Muscle of leg (tissue), 16 donors: Measurements from ENCODE around the gene ARHGDIB. TPM values are rescaled to one million over a fixed set of nuclear protein-coding genes. Genes with fewer than 3 reads are reported as not detected.

Experiments used
- DNase-seq: peaks from one replicate; pipeline ENCODE4 v3.0.0; 2013
- H3K27ac ChIP-seq: one replicate; pipeline ENCODE4 v1.5.1; 2013; ENCODE audit warnings: mild to moderate bottlenecking, low read length, control low read depth
- H3K27me3 ChIP-seq: one replicate; pipeline ENCODE4 v1.6.1; 2013; ENCODE audit warnings: low read length; ENCODE audit not compliant: control insufficient read depth, insufficient read depth
- H3K36me3 ChIP-seq: one replicate; pipeline ENCODE4 v1.6.1; 2013; ENCODE audit warnings: low read length; ENCODE audit not compliant: control insufficient read depth, insufficient read depth
- H3K4me1 ChIP-seq: one replicate; pipeline ENCODE4 v1.6.1; 2013; ENCODE audit warnings: low read length; ENCODE audit not compliant: control insufficient read depth, insufficient read depth
- H3K4me3 ChIP-seq: one replicate; pipeline ENCODE4 v1.5.1; 2013; ENCODE audit warnings: low read length, control low read depth
- H3K9me3 ChIP-seq: replicated peaks from 2 replicates; pipeline ENCODE4 v1.6.1; 2013; ENCODE audit warnings: low read depth, low read length; ENCODE audit not compliant: control insufficient read depth
- WGBS: methylation state at CpG from one replicate; pipeline ENCODE4 v1.1.5; 2013; ENCODE audit warnings: missing lambda C conversion rate; ENCODE audit not compliant: insufficient coverage; 5-methylcytosine and 5-hydroxymethylcytosine counted together
- long read RNA-seq, 11 donors: transcript quantifications; one replicate each; lab custom pipeline, GENCODE V29; 2026
- polyA plus RNA-seq, 8 donors: library from polyadenylated mRNA; unstranded; fragments of 120-200 nt; gene quantifications; one replicate each; pipeline versions ENCODE4 v1.2.1 to v1.2.3, GENCODE V29; 2013; ENCODE audit warnings: inconsistent platforms in 1 of 8, low replicate concordance in 1 of 8; ENCODE audit not compliant: insufficient read length in 8 of 8, insufficient read depth in 1 of 8
- total RNA-seq: library from RNA; stranded (reverse); fragments of 120-200 nt; gene quantifications from one replicate; pipeline ENCODE4 v1.2.4, GENCODE V29; 2013

The ARHGDIB gene
- total RNA-seq (37.9 TPM), polyA plus RNA-seq (10 to 100 TPM; 37.8 to 47.6 (median 42.1) TPM)
- long read RNA-seq, donor 1, transcript ARHGDIB-201 (6 exons, 1,256 nt): major isoform, 5 of 6 reads
- long read RNA-seq, donor 1, partial matches to known transcripts: 0 of 6 reads
- long read RNA-seq, donor 1, other reads (novel, unspliced or antisense): 0 of 6 reads
- long read RNA-seq, donor 2, partial matches to known transcripts: 0 of 2 reads
- long read RNA-seq, donor 2, other reads (novel, unspliced or antisense): 0 of 2 reads
- long read RNA-seq, donor 3, transcript ARHGDIB-201 (6 exons, 1,256 nt): major isoform, 17 of 25 reads
- long read RNA-seq, donor 3, partial matches to known transcripts: 8 of 25 reads
- long read RNA-seq, donor 3, other reads (novel, unspliced or antisense): 0 of 25 reads
- long read RNA-seq, donor 4, transcript ARHGDIB-201 (6 exons, 1,256 nt): major isoform, 10 of 10 reads
- long read RNA-seq, donor 4, partial matches to known transcripts: 0 of 10 reads
- long read RNA-seq, donor 4, other reads (novel, unspliced or antisense): 0 of 10 reads
- long read RNA-seq, donor 5, transcript ARHGDIB-201 (6 exons, 1,256 nt): major isoform, 33 of 70 reads
- long read RNA-seq, donor 5, partial matches to known transcripts: 35 of 70 reads
- long read RNA-seq, donor 5, other reads (novel, unspliced or antisense): 0 of 70 reads
- long read RNA-seq, donor 6, transcript ARHGDIB-201 (6 exons, 1,256 nt): major isoform, 19 of 35 reads
- long read RNA-seq, donor 6, partial matches to known transcripts: 15 of 35 reads
- long read RNA-seq, donor 6, other reads (novel, unspliced or antisense): 0 of 35 reads
- long read RNA-seq, donor 7, transcript ARHGDIB-201 (6 exons, 1,256 nt): major isoform, 34 of 46 reads
- long read RNA-seq, donor 7, partial matches to known transcripts: 10 of 46 reads
- long read RNA-seq, donor 7, other reads (novel, unspliced or antisense): 0 of 46 reads
- long read RNA-seq, donor 8, transcript ARHGDIB-201 (6 exons, 1,256 nt): major isoform, 18 of 44 reads
- long read RNA-seq, donor 8, partial matches to known transcripts: 23 of 44 reads
- long read RNA-seq, donor 8, other reads (novel, unspliced or antisense): 0 of 44 reads
- long read RNA-seq, donor 9, transcript ARHGDIB-201 (6 exons, 1,256 nt): major isoform, 9 of 10 reads
- long read RNA-seq, donor 9, partial matches to known transcripts: 0 of 10 reads
- long read RNA-seq, donor 9, other reads (novel, unspliced or antisense): 0 of 10 reads
- long read RNA-seq, donor 10, transcript ARHGDIB-201 (6 exons, 1,256 nt): major isoform, 29 of 32 reads
- long read RNA-seq, donor 10, partial matches to known transcripts: 0 of 32 reads
- long read RNA-seq, donor 10, other reads (novel, unspliced or antisense): 0 of 32 reads
- long read RNA-seq, donor 11, transcript ARHGDIB-201 (6 exons, 1,256 nt): major isoform, 16 of 17 reads
- long read RNA-seq, donor 11, partial matches to known transcripts: 0 of 17 reads
- long read RNA-seq, donor 11, other reads (novel, unspliced or antisense): 0 of 17 reads

DNA sequence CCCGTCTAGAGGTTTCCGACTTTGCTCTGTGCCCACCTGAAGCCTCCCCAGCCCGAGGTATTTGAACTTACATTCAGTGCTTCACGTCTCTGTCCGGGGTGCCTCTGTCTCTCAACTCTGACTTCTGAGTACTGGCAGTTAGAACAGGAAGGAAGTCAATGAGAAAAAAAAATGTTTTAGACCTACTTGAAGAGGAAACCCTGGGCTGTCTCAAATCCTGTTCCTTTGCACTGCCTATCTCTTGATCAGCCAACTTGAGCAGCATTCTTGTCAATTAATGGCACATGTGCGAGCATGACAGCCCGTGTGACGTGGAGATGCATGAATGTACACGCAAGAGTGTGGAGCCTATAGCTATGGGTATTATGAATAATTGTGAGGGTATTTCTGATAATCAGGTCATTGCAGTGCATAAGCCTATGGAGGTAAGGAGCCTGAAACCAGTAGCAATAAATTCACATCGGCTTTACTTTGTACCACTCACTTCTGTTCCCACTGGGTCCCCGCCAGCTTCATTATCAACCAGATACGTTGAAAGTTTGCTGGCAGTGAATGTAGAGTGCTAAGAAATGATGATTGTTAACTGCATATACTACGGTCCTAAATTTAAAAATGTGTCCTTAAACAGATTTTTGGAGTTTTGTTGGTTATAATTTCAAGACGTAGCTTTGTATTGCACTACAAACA lies at the start of gene ARHGDIB:
Gene ARHGDIB, minus strand, starts transcription at position 136 of the 687 bp plus-strand sequence. CDS start 10,889 bp downstream, outside the sequence.
- H3K36me3 ChIP-seq: no peaks in the 10 kb centered on the region
- WGBS: 61% methylated on average over 9 of the region's 14 CpGs
- peak; percentile 56 for DNase-seq
- peak within 1 kb of the TSS; percentile 73 for H3K27ac ChIP-seq
- H3K4me3 ChIP-seq: peak within 1 kb of the TSS; percentile 46
- no peaks in the 10 kb centered on the region for H3K4me1 ChIP-seq
- H3K27me3 ChIP-seq: no peaks in the 10 kb centered on the region
- no peaks in the 10 kb centered on the region for H3K9me3 ChIP-seq

GRCh38 chr12:15011162-15011561 lies 49.8 kb upstream of the ARHGDIB start:
- no peak overlapping the region for H3K4me3 ChIP-seq
- DNase-seq: no peak
- H3K27me3 ChIP-seq: no peaks in the 10 kb centered on the region
- no peaks in the 10 kb centered on the region for H3K36me3 ChIP-seq
- H3K27ac ChIP-seq: no peak overlapping the region
- no peaks in the 10 kb centered on the region for H3K9me3 ChIP-seq
- no peaks in the 10 kb centered on the region for H3K4me1 ChIP-seq

- Histone ChIP-seq H3K9me3 (no peaks in the 10 kb centered on the region), H3K4me3 (no peak overlapping the region), H3K27me3 (no peaks in the 10 kb centered on the region), H3K36me3 (no peaks in the 10 kb centered on the region), H3K27ac (no peak overlapping the region), H3K4me1 (no peaks in the 10 kb centered on the region)
- DNase-seq: no peak
- WGBS: no CpG with 5 or more reads among the region's 3 CpGs
These were observed 46.1 kb upstream of the ARHGDIB start for GRCh38 chr12:15007551-15007950.

DNA sequence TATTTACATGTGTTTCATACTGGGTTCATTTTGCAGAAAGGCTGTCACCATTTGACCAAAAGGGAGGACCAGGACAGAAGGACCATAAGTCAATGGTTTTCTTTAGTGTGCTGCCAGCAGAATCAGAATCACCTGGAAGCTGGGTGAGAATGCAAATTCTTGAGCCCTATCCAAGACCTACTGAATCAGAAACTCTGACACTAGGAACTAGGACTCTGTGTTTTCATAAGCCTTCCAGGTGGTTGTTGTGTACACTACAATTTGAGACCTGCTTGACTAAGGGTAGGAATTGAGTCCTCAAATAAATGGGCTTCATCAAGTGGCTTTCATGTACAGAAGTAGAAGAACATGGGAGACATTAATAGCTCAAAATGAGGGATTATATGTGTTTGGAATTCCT lies 43.7 kb upstream of the ARHGDIB start:
- Histone ChIP-seq H3K4me1 (peaks cover 8% of the 10 kb centered on the region), H3K27ac (no peak overlapping the region), H3K36me3 (no peaks in the 10 kb centered on the region), H3K9me3 (no peaks in the 10 kb centered on the region), H3K4me3 (no peak overlapping the region), H3K27me3 (no peaks in the 10 kb centered on the region)
- no peak for DNase-seq

- WGBS: 40% methylated on average over 1 of the region's 2 CpGs
These were observed 43.0 kb upstream of the ARHGDIB start for GRCh38 chr12:15004421-15004820.

GRCh38 chr12:15001733-15002382 lies 40.5 kb upstream of the ARHGDIB start:
- Histone ChIP-seq H3K4me3 (no peak overlapping the region), H3K27ac (no peak overlapping the region), H3K9me3 (no peaks in the 10 kb centered on the region), H3K36me3 (no peaks in the 10 kb centered on the region), H3K27me3 (no peaks in the 10 kb centered on the region), H3K4me1 (peaks cover 8% of the 10 kb centered on the region)
- DNase-seq: peak; percentile 73
- WGBS: 0% methylated on average over 3 of the region's 6 CpGs

More at GRCh38 chr12:15004421-15004820, 43.0 kb upstream of the ARHGDIB start:
- no peak for DNase-seq
- Histone ChIP-seq H3K27ac (no peak overlapping the region), H3K36me3 (no peaks in the 10 kb centered on the region), H3K4me3 (no peak overlapping the region), H3K27me3 (no peaks in the 10 kb centered on the region), H3K9me3 (no peaks in the 10 kb centered on the region), H3K4me1 (peaks cover 8% of the 10 kb centered on the region)

GRCh38 chr12:15000575-15000974 lies 39.2 kb upstream of the ARHGDIB start:
- Histone ChIP-seq H3K27ac (no peak overlapping the region), H3K36me3 (no peaks in the 10 kb centered on the region), H3K9me3 (no peaks in the 10 kb centered on the region), H3K4me3 (no peak overlapping the region), H3K4me1 (peaks cover 8% of the 10 kb centered on the region), H3K27me3 (no peaks in the 10 kb centered on the region)
- no peak for DNase-seq
- no CpG with 5 or more reads among the region's 2 CpGs for WGBS

- Histone ChIP-seq H3K4me3 (no peak overlapping the region), H3K4me1 (peaks cover 8% of the 10 kb centered on the region), H3K9me3 (no peaks in the 10 kb centered on the region), H3K27me3 (no peaks in the 10 kb centered on the region), H3K36me3 (no peaks in the 10 kb centered on the region), H3K27ac (no peak overlapping the region)
- no peak for DNase-seq
- WGBS: 80% methylated on average over 1 of the region's 2 CpGs
These were observed 38.4 kb upstream of the ARHGDIB start for GRCh38 chr12:14999695-15000365.
